WTC11 (cell line): Measurements from ENCODE around the gene GLIPR2. TPM values are rescaled to one million over a fixed set of nuclear protein-coding genes. Genes with fewer than 3 reads are reported as not detected.

Source experiments
- ATAC-seq: fragments of 200-7000 bp; cut with Tn5 transposase; 2 replicates; pipeline ENCODE4 v1.10.0; 2021; ENCODE audit warnings: mild to moderate bottlenecking, moderate library complexity
- CTCF ChIA-PET: fragments of 300-600 bp; sonication (Branson Sonifier 250); formaldehyde crosslinking; loops from one replicate; lab custom pipeline; 2021; ENCODE audit warnings: antibody characterized with exemption; lab: Charles Lee
- POLR2A ChIA-PET: fragments of 350-600 bp; sonication (Branson Sonifier 250); formaldehyde crosslinking; loops from one replicate; lab custom pipeline; 2021; ENCODE audit warnings: antibody characterized with exemption; lab: Charles Lee
- DNase-seq: peaks from one replicate; pipeline ENCODE4 v3.0.0; 2021; ENCODE audit warnings: low spot score
- H3K27ac Mint-ChIP-seq: 2 replicates; pipeline ENCODE4 v1.8.0; 2021; ENCODE audit warnings: mixed read lengths
- H3K27me3 Mint-ChIP-seq: 2 replicates; pipeline ENCODE4 v1.8.0; 2021; ENCODE audit warnings: low read depth, mild to moderate bottlenecking, moderate library complexity, mixed read lengths
- H3K36me3 Mint-ChIP-seq: 2 replicates; pipeline ENCODE4 v1.8.0; 2021; ENCODE audit warnings: mixed read lengths
- H3K4me1 Mint-ChIP-seq: 2 replicates; pipeline ENCODE4 v1.8.0; 2022; ENCODE audit warnings: mixed read lengths
- H3K4me3 Mint-ChIP-seq: 2 replicates; pipeline ENCODE4 v1.8.0; 2021; ENCODE audit warnings: mild to moderate bottlenecking, moderate library complexity, mixed read lengths
- H3K9me3 Mint-ChIP-seq: 2 replicates; pipeline ENCODE4 v1.8.0; 2021; ENCODE audit warnings: mixed read lengths
- ATF1 ChIP-seq: sonication (generic); formaldehyde crosslinking; IDR thresholded peaks from 2 replicates; pipeline ENCODE4 v1.8.1; 2023; ENCODE audit warnings: mild to moderate bottlenecking, moderate library complexity, missing genetic modification reagents
- ELF4 ChIP-seq: sonication (generic); formaldehyde crosslinking; IDR thresholded peaks from 2 replicates; pipeline ENCODE4 v1.8.1; 2022; ENCODE audit warnings: low read depth, mild to moderate bottlenecking, moderate library complexity, missing genetic modification reagents
- ETV6 ChIP-seq: sonication (generic); formaldehyde crosslinking; IDR thresholded peaks from 2 replicates; pipeline ENCODE4 v1.8.1; 2022; ENCODE audit warnings: mild to moderate bottlenecking, missing genetic modification reagents
- GABPB1 ChIP-seq: sonication (generic); formaldehyde crosslinking; IDR thresholded peaks from 2 replicates; pipeline ENCODE4 v1.8.1; 2023; ENCODE audit warnings: mild to moderate bottlenecking, missing genetic modification reagents
- JAZF1 ChIP-seq: fragments of 250-450 bp; sonication (Bioruptor Pico); IDR thresholded peaks from 2 replicates; pipeline ENCODE4 v1.9.0; 2021; ENCODE audit warnings: moderate library complexity, mild to moderate bottlenecking, inconsistent platforms
- MYBL2 ChIP-seq: sonication (generic); formaldehyde crosslinking; IDR thresholded peaks from 2 replicates; pipeline ENCODE4 v1.8.1; 2023; ENCODE audit warnings: mild to moderate bottlenecking, moderate library complexity, missing genetic modification reagents
- NFE2L1 ChIP-seq: sonication (generic); formaldehyde crosslinking; IDR thresholded peaks from 2 replicates; pipeline ENCODE4 v1.8.1; 2023; ENCODE audit warnings: missing genetic modification reagents
- NFYB ChIP-seq: sonication (generic); formaldehyde crosslinking; conservative IDR thresholded peaks from 2 replicates; pipeline ENCODE4 v1.8.0; 2022; ENCODE audit warnings: low read depth, missing genetic modification reagents
- PRRX2 ChIP-seq: fragments of 250-450 bp; sonication (Bioruptor Pico); IDR thresholded peaks from 2 replicates; pipeline ENCODE4 v1.8.0; 2021; ENCODE audit warnings: mild to moderate bottlenecking
- RORB ChIP-seq: fragments of 250-450 bp; sonication (Bioruptor Pico); IDR thresholded peaks from 2 replicates; pipeline ENCODE4 v1.9.0; 2021; ENCODE audit warnings: mild to moderate bottlenecking
- SOX15 ChIP-seq: fragments of 250-450 bp; sonication (Bioruptor Pico); IDR thresholded peaks from 2 replicates; pipeline ENCODE4 v1.9.0; 2021; ENCODE audit warnings: mild to moderate bottlenecking
- SP1 ChIP-seq: sonication (generic); formaldehyde crosslinking; conservative IDR thresholded peaks from 2 replicates; pipeline ENCODE4 v1.8.1; 2022; ENCODE audit warnings: missing genetic modification reagents
- ZNF317 ChIP-seq: sonication (generic); formaldehyde crosslinking; IDR thresholded peaks from 2 replicates; pipeline ENCODE4 v1.8.1; 2023; ENCODE audit warnings: low read depth, mild to moderate bottlenecking, moderate library complexity, missing genetic modification reagents, borderline replicate concordance
- ZNF416 ChIP-seq: fragments of 250-450 bp; sonication (Bioruptor Pico); IDR thresholded peaks from 2 replicates; pipeline ENCODE4 v1.9.0; 2021; ENCODE audit warnings: mild to moderate bottlenecking, inconsistent platforms
- total RNA-seq: library from RNA; stranded (reverse); gene quantifications from 3 replicates; pipeline ENCODE4 v1.2.3, GENCODE V29; 2021
- TF ChIP-seq, protein P1 (sequence below): fragments of 250-450 bp; sonication (Bioruptor Pico); IDR thresholded peaks from 2 replicates; pipeline ENCODE4 v1.9.0; 2021; ENCODE audit warnings: mild to moderate bottlenecking
- TF ChIP-seq, protein P2 (sequence below): sonication (generic); formaldehyde crosslinking; IDR thresholded peaks from 2 replicates; pipeline ENCODE4 v1.8.1; 2022; ENCODE audit warnings: low read depth, missing genetic modification reagents, borderline replicate concordance
- TF ChIP-seq, protein P3 (sequence below): sonication (generic); formaldehyde crosslinking; IDR thresholded peaks from 2 replicates; pipeline ENCODE4 v1.8.1; 2022; ENCODE audit warnings: mild to moderate bottlenecking, moderate library complexity, missing genetic modification reagents
- TF ChIP-seq, protein P4 (sequence below): sonication (generic); formaldehyde crosslinking; IDR thresholded peaks from 2 replicates; pipeline ENCODE4 v1.8.1; 2022; ENCODE audit warnings: mild to moderate bottlenecking, missing genetic modification reagents, moderate library complexity, borderline replicate concordance
- TF ChIP-seq, protein P5 (sequence below): sonication (generic); formaldehyde crosslinking; IDR thresholded peaks from 2 replicates; pipeline ENCODE4 v1.8.1; 2023; ENCODE audit warnings: mild to moderate bottlenecking, moderate library complexity, missing genetic modification reagents
- TF ChIP-seq, protein P6 (sequence below): sonication (generic); formaldehyde crosslinking; IDR thresholded peaks from 2 replicates; pipeline ENCODE4 v1.8.0; 2023; ENCODE audit warnings: missing genetic modification reagents, mild to moderate bottlenecking, borderline replicate concordance
- TF ChIP-seq, protein P7 (sequence below): sonication (generic); formaldehyde crosslinking; IDR thresholded peaks from 2 replicates; pipeline ENCODE4 v1.8.1; 2023; ENCODE audit warnings: mild to moderate bottlenecking, missing genetic modification reagents

GLIPR2 gene
- total RNA-seq, 1 experiment from 2014 or later: 3.7 TPM

DNA sequence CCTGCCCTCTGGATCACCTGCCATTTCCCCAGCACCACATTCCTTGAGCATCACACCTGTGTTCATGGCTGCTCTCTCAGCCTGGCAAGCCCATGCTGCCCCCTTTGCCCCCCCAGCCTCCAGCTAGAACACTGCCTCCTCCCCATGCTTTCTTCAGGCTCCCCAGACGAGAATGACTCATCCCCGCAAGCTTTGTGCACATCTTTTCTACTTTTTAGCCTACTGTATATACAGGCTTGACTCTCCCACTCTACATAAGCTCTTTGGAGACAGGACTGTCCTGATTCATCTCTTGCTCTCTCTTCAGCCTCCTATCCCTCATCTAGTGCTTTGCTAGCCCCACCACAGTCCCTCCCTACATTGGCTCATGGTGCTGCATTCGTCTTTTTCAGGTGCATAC lies 19.9 kb upstream of the GLIPR2 start:
- TF ChIP-seq, protein P1, sequence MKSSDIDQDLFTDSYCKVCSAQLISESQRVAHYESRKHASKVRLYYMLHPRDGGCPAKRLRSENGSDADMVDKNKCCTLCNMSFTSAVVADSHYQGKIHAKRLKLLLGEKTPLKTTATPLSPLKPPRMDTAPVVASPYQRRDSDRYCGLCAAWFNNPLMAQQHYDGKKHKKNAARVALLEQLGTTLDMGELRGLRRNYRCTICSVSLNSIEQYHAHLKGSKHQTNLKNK (CRISPR knock-in tag): no peak
- TF ChIP-seq NFYB (CRISPR knock-in tag): no peak
- TF ChIP-seq NFE2L1 (CRISPR knock-in tag): no peak
- TF ChIP-seq ELF4 (CRISPR knock-in tag): no peak
- TF ChIP-seq, protein P2, sequence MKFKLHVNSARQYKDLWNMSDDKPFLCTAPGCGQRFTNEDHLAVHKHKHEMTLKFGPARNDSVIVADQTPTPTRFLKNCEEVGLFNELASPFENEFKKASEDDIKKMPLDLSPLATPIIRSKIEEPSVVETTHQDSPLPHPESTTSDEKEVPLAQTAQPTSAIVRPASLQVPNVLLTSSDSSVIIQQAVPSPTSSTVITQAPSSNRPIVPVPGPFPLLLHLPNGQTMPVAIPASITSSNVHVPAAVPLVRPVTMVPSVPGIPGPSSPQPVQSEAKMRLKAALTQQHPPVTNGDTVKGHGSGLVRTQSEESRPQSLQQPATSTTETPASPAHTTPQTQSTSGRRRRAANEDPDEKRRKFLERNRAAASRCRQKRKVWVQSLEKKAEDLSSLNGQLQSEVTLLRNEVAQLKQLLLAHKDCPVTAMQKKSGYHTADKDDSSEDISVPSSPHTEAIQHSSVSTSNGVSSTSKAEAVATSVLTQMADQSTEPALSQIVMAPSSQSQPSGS (CRISPR knock-in tag): no peak
- TF ChIP-seq, protein P3, sequence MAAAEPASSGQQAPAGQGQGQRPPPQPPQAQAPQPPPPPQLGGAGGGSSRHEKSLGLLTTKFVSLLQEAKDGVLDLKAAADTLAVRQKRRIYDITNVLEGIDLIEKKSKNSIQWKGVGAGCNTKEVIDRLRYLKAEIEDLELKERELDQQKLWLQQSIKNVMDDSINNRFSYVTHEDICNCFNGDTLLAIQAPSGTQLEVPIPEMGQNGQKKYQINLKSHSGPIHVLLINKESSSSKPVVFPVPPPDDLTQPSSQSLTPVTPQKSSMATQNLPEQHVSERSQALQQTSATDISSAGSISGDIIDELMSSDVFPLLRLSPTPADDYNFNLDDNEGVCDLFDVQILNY (CRISPR knock-in tag): no peak
- TF ChIP-seq RORB (CRISPR knock-in tag): no peak
- TF ChIP-seq, protein P4, sequence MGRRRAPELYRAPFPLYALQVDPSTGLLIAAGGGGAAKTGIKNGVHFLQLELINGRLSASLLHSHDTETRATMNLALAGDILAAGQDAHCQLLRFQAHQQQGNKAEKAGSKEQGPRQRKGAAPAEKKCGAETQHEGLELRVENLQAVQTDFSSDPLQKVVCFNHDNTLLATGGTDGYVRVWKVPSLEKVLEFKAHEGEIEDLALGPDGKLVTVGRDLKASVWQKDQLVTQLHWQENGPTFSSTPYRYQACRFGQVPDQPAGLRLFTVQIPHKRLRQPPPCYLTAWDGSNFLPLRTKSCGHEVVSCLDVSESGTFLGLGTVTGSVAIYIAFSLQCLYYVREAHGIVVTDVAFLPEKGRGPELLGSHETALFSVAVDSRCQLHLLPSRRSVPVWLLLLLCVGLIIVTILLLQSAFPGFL (CRISPR knock-in tag): no peak
- no peak for TF ChIP-seq ETV6 (CRISPR knock-in tag)
- TF ChIP-seq JAZF1: no peak
- TF ChIP-seq, protein P5, sequence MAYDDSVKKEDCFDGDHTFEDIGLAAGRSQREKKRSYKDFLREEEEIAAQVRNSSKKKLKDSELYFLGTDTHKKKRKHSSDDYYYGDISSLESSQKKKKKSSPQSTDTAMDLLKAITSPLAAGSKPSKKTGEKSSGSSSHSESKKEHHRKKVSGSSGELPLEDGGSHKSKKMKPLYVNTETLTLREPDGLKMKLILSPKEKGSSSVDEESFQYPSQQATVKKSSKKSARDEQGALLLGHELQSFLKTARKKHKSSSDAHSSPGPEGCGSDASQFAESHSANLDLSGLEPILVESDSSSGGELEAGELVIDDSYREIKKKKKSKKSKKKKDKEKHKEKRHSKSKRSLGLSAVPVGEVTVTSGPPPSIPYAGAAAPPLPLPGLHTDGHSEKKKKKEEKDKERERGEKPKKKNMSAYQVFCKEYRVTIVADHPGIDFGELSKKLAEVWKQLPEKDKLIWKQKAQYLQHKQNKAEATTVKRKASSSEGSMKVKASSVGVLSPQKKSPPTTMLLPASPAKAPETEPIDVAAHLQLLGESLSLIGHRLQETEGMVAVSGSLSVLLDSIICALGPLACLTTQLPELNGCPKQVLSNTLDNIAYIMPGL (CRISPR knock-in tag): no peak
- POLR2A ChIA-PET: no interaction called here
- CTCF ChIA-PET: interaction anchor here (1.7 to 9.2 kb wide), 2 partner anchors 15 to 50 kb away, joined by 7 to 43 read pairs; no protein-coding TSS in a partner anchor

DNA sequence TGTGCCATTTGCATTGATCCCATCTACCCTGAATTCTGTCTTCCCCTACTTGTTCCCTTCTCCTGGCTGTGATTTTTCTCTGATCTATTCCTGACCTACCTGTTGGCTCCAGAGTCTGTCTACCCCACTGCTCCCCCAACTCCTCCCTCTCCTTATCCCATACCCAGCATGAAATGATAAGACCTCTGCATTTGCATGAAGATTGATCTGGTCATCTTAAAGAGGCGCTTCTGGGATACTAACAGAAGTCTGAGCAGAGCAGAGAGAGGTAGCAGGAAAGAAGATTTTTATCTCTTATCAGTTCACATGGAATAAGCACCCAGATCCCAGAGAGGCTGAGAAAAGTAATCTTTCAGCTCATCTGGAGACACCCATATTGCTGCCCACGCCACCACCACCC lies 18.3 kb upstream of the GLIPR2 start:
- Mint-ChIP-seq H3K27ac (no peak overlapping the region), H3K4me3 (no peak overlapping the region), H3K9me3 (no peaks in the 10 kb centered on the region), H3K36me3 (peaks cover 5% of the 10 kb centered on the region), H3K27me3 (no peaks in the 10 kb centered on the region), H3K4me1 (no peaks in the 10 kb centered on the region)
- no peak for ATAC-seq
- ChIA-PET CTCF (interaction anchor here (1.9 to 9.2 kb wide), 2 partner anchors 17 to 48 kb away, joined by 5 to 43 read pairs; no protein-coding TSS in a partner anchor), POLR2A (no interaction called here)
- TF ChIP-seq ZNF317 (CRISPR knock-in tag): no peak
- TF ChIP-seq, protein P6, sequence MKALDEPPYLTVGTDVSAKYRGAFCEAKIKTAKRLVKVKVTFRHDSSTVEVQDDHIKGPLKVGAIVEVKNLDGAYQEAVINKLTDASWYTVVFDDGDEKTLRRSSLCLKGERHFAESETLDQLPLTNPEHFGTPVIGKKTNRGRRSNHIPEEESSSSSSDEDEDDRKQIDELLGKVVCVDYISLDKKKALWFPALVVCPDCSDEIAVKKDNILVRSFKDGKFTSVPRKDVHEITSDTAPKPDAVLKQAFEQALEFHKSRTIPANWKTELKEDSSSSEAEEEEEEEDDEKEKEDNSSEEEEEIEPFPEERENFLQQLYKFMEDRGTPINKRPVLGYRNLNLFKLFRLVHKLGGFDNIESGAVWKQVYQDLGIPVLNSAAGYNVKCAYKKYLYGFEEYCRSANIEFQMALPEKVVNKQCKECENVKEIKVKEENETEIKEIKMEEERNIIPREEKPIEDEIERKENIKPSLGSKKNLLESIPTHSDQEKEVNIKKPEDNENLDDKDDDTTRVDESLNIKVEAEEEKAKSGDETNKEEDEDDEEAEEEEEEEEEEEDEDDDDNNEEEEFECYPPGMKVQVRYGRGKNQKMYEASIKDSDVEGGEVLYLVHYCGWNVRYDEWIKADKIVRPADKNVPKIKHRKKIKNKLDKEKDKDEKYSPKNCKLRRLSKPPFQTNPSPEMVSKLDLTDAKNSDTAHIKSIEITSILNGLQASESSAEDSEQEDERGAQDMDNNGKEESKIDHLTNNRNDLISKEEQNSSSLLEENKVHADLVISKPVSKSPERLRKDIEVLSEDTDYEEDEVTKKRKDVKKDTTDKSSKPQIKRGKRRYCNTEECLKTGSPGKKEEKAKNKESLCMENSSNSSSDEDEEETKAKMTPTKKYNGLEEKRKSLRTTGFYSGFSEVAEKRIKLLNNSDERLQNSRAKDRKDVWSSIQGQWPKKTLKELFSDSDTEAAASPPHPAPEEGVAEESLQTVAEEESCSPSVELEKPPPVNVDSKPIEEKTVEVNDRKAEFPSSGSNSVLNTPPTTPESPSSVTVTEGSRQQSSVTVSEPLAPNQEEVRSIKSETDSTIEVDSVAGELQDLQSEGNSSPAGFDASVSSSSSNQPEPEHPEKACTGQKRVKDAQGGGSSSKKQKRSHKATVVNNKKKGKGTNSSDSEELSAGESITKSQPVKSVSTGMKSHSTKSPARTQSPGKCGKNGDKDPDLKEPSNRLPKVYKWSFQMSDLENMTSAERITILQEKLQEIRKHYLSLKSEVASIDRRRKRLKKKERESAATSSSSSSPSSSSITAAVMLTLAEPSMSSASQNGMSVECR (CRISPR knock-in tag): no peak
- TF ChIP-seq PRRX2 (CRISPR knock-in tag): no peak
- TF ChIP-seq, protein P7, sequence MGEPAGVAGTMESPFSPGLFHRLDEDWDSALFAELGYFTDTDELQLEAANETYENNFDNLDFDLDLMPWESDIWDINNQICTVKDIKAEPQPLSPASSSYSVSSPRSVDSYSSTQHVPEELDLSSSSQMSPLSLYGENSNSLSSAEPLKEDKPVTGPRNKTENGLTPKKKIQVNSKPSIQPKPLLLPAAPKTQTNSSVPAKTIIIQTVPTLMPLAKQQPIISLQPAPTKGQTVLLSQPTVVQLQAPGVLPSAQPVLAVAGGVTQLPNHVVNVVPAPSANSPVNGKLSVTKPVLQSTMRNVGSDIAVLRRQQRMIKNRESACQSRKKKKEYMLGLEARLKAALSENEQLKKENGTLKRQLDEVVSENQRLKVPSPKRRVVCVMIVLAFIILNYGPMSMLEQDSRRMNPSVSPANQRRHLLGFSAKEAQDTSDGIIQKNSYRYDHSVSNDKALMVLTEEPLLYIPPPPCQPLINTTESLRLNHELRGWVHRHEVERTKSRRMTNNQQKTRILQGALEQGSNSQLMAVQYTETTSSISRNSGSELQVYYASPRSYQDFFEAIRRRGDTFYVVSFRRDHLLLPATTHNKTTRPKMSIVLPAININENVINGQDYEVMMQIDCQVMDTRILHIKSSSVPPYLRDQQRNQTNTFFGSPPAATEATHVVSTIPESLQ (CRISPR knock-in tag): no peak
- TF ChIP-seq SP1 (CRISPR knock-in tag): no peak
- no peak for TF ChIP-seq SOX15 (CRISPR knock-in tag)
- TF ChIP-seq ZNF416 (CRISPR knock-in tag): no peak
- TF ChIP-seq GABPB1: no peak
- TF ChIP-seq, protein P3 (CRISPR knock-in tag): no peak
- no peak for TF ChIP-seq MYBL2 (CRISPR knock-in tag)
- TF ChIP-seq JAZF1: no peak
- TF ChIP-seq ATF1 (CRISPR knock-in tag): no peak
- no peak for DNase-seq

More for the DNA sequence above, 19.9 kb upstream of the GLIPR2 start:
- Mint-ChIP-seq H3K9me3 (no peaks in the 10 kb centered on the region), H3K4me3 (no peak overlapping the region), H3K36me3 (peaks cover 2% of the 10 kb centered on the region), H3K27ac (no peak overlapping the region), H3K4me1 (no peaks in the 10 kb centered on the region), H3K27me3 (no peaks in the 10 kb centered on the region)
- DNase-seq: no peak
- no peak for ATAC-seq
